ENCODE measurements around the gene ANGPTL7.
"Not testable (repeated sequence)": the region's sequence is repeated elsewhere in the genome, so short reads cannot be mapped to it uniquely, and the experiment has no call there.

The ANGPTL7 gene

GRCh38 chr1:11178021-11179015 lies 10.8 kb upstream of the ANGPTL7 start:
- no peak overlapping the region for H3K4me3 ChIP-seq (replicated peaks; ENCODE audit: low read depth, low read length)
- no peak for DNase-seq (ENCODE audit: extremely low read depth, low read depth)
- no peak for TF ChIP-seq CTCF (IDR thresholded peaks at IDR 0.05; ENCODE audit: low read depth, low read length, missing control alignments)

GRCh38 chr1:11179125-11179524 lies 10.0 kb upstream of the ANGPTL7 start:
- TF ChIP-seq CTCF (IDR thresholded peaks at IDR 0.05; ENCODE audit: low read depth, low read length, missing control alignments), result no peak
- no peak for DNase-seq (ENCODE audit: extremely low read depth, low read depth)
- H3K4me3 ChIP-seq (replicated peaks; ENCODE audit: low read depth, low read length), result no peak overlapping the region

GRCh38 chr1:11179749-11180148 lies 9.4 kb upstream of the ANGPTL7 start:
- not testable (repeated sequence) for DNase-seq (ENCODE audit: extremely low read depth, low read depth); H3K4me3 ChIP-seq (replicated peaks; ENCODE audit: low read depth, low read length)

- DNase-seq (ENCODE audit: extremely low read depth, low read depth), result peak; percentile 35
- no peak overlapping the region for H3K4me3 ChIP-seq (replicated peaks; ENCODE audit: low read depth, low read length)
- TF ChIP-seq CTCF (IDR thresholded peaks at IDR 0.05; ENCODE audit: low read depth, low read length, missing control alignments), result no peak
Measured at GRCh38 chr1:11180342-11180744, 8.8 kb upstream of the ANGPTL7 start.

- no peak overlapping the region for H3K4me3 ChIP-seq (replicated peaks; ENCODE audit: low read depth, low read length)
- DNase-seq (ENCODE audit: extremely low read depth, low read depth), result no peak
- no peak for TF ChIP-seq CTCF (IDR thresholded peaks at IDR 0.05; ENCODE audit: low read depth, low read length, missing control alignments)
Measured at GRCh38 chr1:11182884-11183283, 6.3 kb upstream of the ANGPTL7 start.

- H3K4me3 ChIP-seq (replicated peaks; ENCODE audit: low read depth, low read length), result no peak overlapping the region
- no peak for TF ChIP-seq CTCF (IDR thresholded peaks at IDR 0.05; ENCODE audit: low read depth, low read length, missing control alignments)
- DNase-seq (ENCODE audit: extremely low read depth, low read depth), result no peak
Measured at GRCh38 chr1:11184973-11185372, 4.2 kb upstream of the ANGPTL7 start.

- no peak for DNase-seq (ENCODE audit: extremely low read depth, low read depth)
- H3K4me3 ChIP-seq (replicated peaks; ENCODE audit: low read depth, low read length), result no peak overlapping the region
- no peak for TF ChIP-seq CTCF (IDR thresholded peaks at IDR 0.05; ENCODE audit: low read depth, low read length, missing control alignments)
Measured at GRCh38 chr1:11187000-11187399, 2.2 kb upstream of the ANGPTL7 start.

Data from HFF-Myc (cell line).